22Rv1 (cell line): ENCODE measurements around the gene TERB1.

ENCODE experiments used
- CTCF ChIP-seq: fragments of 450-650 bp; IDR thresholded peaks from 2 replicates; pipeline ENCODE4 v1.5.1; 2017; ENCODE audit warnings: mild to moderate bottlenecking
- ZFX ChIP-seq: fragments of 450-650 bp; IDR thresholded peaks from 2 replicates; pipeline ENCODE4 v1.6.1; 2017; ENCODE audit warnings: antibody characterized with exemption, borderline replicate concordance

- TF ChIP-seq ZFX (no peak), CTCF (no peak)
Measured at GRCh38 chr16:66850115-66850815, 48.9 kb upstream of the TERB1 start.
